GM12892 (cell line): ENCODE results near the gene AHR.
"Not testable (repeated sequence)": the region's sequence is repeated elsewhere in the genome, so short reads cannot be mapped to it uniquely, and the experiment has no call there.

ENCODE experiments used
- DNase-seq: peaks from one replicate; pipeline ENCODE4 v3.0.0; 2011; ENCODE audit not compliant: insufficient read length
- FAIRE-seq: peaks from 2 replicates; lab custom pipeline; 2011; peaks lifted over from hg19 to GRCh38; lab: Jason Lieb, UNC
- POLR2A ChIP-seq: IDR thresholded peaks from 2 replicates; pipeline ENCODE4 v1.6.1; 2011; ENCODE audit warnings: low read depth, low read length, control low read depth
- POLR2AphosphoS5 ChIP-seq: IDR thresholded peaks from 2 replicates; pipeline ENCODE4 v1.6.1; 2011; ENCODE audit warnings: low read depth, low read length, control low read depth
- TAF1 ChIP-seq: IDR thresholded peaks from 2 replicates; pipeline ENCODE4 v1.6.1; 2011; ENCODE audit warnings: low read depth, mild to moderate bottlenecking, control low read depth, low read length, borderline replicate concordance

Gene AHR

DNA sequence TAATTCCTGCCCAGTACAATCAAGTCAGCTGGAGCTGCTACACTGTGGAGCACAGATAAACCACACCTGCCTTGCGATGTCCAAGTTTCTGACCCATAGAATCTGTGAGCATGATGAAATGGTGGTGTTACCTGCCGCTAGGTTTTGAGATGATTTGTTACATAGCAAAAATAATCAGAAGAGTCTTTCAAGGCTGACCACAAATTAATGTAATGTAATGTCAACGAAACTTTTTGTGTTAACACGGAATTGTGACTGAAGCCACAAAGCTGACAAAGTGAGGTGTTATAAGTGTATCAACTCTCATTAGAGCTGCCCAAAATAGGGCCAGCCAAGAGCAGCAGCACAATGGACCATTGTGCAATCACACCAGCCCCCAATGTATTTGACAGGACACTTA is 75.7 kb downstream of the AHR start:
- no peak for TF ChIP-seq POLR2A
- no peak for TF ChIP-seq TAF1
- TF ChIP-seq POLR2AphosphoS5, result no peak
- DNase-seq (no peak), FAIRE-seq (no peak)

DNA sequence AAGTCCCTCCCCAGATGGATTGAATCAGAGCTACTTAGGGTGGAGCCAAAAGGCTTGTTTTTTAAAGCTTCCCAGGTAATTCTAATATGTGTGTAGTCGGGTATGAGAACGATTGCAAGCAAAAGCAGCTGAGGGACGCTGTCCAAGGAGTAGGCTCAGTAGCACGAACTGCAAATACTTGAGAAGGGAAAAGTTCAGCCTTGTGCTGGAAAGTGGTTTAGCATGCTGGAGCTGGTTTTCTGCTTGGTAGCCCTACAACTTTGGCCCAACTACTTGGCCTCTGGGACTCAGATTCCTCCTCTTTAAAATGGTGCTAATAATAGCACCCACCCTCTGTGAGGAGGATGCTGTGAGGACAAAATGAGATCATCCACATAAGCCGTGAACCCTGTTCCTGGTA is 76.2 kb downstream of the AHR start:
- DNase-seq (no peak), FAIRE-seq (no peak)
- no peak for TF ChIP-seq POLR2A
- TF ChIP-seq TAF1, result no peak
- no peak for TF ChIP-seq POLR2AphosphoS5

DNA sequence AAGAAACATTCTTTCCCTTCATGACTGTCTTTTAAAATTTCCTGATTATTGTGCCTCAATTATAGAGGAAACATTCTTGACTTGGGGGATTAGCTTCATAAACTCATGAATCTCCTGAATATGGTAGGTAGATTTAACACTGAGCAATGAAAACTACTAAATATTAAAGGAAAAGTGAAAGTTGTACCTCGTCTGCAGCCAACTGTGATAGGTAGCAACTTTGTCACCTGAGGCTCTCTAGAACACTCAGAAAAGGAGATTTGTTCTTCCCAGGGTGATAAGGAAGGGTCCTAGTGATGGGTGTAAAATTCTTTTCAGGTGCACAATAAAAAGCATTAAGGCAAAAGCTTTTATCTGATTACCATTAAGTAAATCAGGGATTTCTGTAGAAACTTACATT is 78.1 kb downstream of the AHR start:
- FAIRE-seq (no peak), DNase-seq (no peak)
- TF ChIP-seq POLR2AphosphoS5 (no peak), TAF1 (no peak), POLR2A (no peak)

DNA sequence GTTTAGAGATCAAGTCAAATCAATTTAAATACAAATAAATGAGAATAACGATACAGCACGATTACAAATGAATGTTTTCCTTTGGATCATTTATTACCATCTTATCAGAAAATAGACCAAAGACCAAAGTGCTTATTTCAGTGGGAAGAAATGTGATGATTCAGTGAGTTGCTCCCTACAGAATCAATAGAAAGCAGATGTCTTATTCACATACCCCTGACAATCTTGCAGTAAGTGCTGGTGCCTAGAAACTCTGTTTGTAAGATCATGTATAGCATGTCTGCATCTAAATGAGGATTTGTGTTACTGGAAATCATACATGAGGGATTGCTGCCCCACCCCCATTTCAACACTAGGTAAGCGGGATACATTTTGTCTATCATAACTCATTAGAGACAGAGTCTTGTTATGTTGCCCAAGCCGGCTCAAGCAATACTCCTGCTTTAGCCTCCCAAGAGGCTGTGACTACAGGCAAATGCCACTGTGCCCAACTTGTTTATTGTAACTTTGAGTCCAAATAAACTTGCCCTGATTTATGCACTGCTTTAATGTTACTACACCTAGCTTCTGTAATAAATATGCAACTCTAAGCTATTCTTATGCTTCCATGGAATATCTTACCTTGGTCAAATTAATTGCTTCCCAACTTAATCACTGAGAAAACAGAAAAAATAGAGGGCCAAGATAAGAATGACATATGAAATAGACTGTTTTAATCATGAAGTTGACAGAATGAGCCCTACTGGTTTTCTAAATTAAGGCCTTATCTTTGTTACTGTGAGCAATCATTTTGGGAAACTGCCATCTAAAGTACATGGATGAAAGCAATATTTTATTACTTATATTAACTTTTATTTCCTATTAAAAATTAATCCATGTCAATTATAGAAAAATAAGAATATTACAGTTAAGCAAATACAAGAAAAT is 82.5 kb downstream of the AHR start:
- DNase-seq (no peak), FAIRE-seq (peak; percentile 27)
- TF ChIP-seq TAF1, result no peak
- TF ChIP-seq POLR2AphosphoS5, result no peak
- TF ChIP-seq POLR2A, result no peak

DNA sequence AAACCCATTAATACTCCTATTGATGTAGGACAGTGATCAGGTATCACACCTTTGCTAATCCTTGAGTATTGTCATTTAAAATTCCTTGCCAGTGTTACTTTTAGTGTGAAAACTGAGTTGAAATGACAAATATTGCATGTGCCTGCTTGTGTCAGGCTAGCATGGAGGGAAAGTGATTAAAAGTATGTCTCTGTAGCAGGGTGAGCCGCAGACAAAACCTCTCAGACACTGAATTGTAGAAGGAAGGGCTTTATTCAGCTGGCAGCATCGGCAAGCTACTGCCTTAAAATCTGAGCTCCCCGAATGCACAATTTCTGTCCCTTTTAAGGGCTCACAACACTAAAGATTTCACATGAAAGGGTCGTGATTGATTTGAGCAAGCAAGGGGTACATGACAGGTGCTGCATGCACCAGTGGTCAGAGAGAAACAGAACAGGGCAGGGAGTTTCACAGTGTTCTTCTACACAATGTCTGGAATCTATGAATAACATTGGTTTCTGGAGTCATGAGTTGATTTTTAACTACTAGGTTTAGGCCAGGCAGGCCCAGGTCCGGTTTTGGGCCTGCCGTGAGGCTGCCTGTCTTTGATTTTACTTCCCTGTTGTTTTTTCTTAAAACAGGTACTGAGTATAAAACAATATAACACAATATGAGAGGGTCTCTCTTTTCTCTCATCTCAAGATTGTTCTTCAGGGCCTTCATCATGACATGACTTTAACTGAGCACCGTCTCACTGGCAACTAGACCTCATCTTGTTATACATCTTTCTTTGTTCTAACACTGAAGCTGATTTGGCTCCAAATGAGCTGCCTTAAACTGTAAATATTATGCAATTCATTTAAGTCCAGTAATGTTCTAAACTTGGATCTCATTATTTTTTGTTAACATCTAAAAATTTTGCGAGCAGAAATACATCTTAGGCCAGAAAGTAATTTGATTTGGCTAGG is 84.2 kb downstream of the AHR start:
- not testable (repeated sequence) for DNase-seq
- peak; percentile 54 for FAIRE-seq

DNA sequence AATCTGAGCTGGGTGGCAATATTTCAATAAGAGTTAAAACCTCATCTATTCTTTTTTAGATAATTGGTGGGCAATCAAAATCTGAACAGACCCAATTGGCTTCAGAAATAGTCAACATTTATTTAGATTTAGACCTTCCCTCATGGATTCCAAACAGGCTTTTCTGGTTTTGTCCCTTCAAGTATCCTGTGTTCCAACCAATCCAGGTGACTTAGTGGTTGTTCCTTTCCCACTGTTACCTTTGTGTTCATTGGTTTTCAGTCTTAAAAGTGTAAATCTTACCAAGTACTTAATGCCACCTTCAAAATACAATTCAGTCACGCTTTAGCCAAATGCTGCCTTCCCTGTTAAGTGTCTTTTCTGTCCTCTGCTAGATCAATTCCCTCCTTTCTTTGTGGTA is 85.9 kb downstream of the AHR start:
- no peak for FAIRE-seq
- DNase-seq, result no peak
- TF ChIP-seq TAF1 (no peak), POLR2A (no peak), POLR2AphosphoS5 (no peak)

DNA sequence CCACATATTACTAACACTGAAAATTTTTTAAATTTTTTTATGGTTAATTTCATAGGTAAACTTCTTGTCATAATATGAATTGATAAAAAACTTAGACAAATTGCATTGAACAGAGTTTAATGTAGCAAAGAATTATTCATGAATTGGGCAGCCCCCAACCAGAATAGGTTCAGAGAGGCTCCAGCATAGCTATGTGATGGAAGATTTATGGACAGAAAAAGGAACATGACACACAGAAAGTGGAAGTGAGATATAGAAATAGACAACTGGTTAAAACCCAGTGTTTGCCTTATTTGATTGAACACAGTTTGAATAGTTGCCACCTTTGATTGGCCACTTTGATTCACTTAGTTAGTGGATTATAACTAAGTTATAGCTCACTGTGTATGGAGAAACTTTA is 87.2 kb downstream of the AHR start:
- FAIRE-seq, result no peak
- no peak for DNase-seq
- no peak for TF ChIP-seq POLR2AphosphoS5

DNA sequence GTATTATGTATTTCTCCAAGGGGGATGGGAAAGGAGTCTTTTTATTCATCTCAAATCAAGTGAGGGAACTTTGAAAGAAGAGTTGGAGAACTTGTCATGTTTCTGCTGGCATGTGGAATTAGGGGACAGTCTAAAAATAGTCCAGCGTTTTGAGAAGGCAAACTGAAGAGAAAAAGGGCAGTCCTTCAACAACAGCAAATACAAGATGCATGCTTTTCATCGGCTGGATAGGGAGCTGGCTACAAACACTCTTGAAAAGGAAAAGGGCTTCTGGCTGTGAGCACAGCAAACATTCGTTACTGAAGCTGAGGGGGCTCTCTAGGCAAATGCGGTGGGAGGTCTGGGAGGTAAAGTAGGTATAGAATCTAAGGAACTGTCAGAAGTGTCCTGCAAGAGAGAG is 91.9 kb downstream of the AHR start:
- no peak for TF ChIP-seq POLR2A
- TF ChIP-seq TAF1, result no peak
- TF ChIP-seq POLR2AphosphoS5, result no peak
- no peak for DNase-seq
- FAIRE-seq, result no peak

DNA sequence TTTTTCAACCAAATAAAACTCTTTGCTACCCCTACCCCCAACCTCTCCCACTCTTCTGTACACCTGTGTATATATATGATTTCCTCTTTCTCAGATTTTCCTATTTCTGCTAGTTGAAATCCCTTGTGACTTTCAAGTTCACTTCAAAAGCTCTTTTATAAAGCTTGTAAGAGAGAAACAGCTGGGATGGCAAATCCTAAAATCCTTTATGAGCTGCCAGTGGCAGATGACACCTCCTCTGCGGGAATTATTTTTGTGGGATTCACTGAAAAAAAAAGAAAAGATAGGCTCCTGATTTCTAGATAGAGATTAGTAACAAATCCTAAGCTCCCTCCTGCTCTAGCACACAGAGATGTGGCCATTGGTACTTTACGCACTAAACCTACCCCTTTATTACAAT is 92.9 kb downstream of the AHR start:
- DNase-seq (no peak), FAIRE-seq (no peak)

DNA sequence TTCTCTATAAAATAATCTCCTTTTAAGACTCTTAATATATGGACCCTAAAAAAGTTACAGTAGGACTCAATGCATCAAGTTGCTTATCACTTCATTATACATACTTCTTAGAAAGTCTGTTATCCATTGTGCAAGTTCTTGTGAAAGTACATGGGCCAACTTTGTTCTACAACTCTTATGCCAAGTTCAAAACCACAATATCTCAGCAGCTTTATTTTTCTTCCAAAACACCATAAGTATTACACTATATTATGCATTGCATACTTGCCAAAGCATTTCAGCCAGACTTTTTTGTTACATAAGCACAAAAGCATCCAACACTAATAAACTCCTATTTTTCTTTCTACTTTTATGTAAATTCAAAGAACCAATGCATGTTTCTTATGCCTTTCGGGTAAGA is 94.4 kb downstream of the AHR start:
- TF ChIP-seq POLR2AphosphoS5 (no peak), POLR2A (no peak), TAF1 (no peak)
- FAIRE-seq (no peak), DNase-seq (no peak)

More for the DNA sequence above, 92.9 kb downstream of the AHR start:
- TF ChIP-seq POLR2AphosphoS5 (no peak), TAF1 (no peak), POLR2A (no peak)

DNA sequence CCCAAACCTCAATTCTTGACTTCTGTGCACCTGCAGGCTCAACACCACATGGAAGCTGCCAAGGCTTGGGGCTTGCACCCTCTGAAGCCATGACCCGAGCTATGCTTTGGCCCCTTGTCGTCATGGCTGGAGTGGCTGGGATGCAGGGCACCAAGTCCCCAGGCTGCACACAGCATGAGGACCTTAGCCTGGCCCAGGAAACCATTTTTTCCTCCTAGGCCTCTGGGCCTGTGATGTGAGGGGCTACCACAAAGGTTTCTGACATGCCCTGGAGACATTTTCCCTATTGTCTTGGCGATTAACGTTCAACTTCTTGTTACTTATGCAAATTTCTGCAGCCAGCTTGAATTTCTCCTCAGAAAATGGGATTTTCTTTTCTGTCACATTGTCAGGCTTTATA is 96.1 kb downstream of the AHR start:
- not testable (repeated sequence) for FAIRE-seq

More for the DNA sequence above, 96.1 kb downstream of the AHR start:
- not testable (repeated sequence) for DNase-seq
